HCT116 (cell line): ENCODE results near the gene SRSF5. TPM values are rescaled to one million over a fixed set of nuclear protein-coding genes. Genes with fewer than 3 reads are reported as not detected.

Experiments used
- ATAC-seq: fragments of 200-7000 bp; cut with Tn5 transposase; 2 replicates; pipeline ENCODE4 v1.9.1; 2020; ENCODE audit warnings: mild to moderate bottlenecking, moderate library complexity
- BruUV-seq: library from RNA; stranded (reverse); fragments of 400-500 nt; replicated peaks from 2 replicates; lab custom pipeline; 2021; lab: Mats Ljungman, UMichigan
- CTCF ChIA-PET: fragments of 300-600 bp; sonication (Branson Sonifier 250); formaldehyde crosslinking; loops from one replicate; lab custom pipeline; 2021; ENCODE audit warnings: antibody characterized with exemption; lab: Charles Lee
- POLR2A ChIA-PET: fragments of 300-600, 350-600 bp; sonication (Branson Sonifier 250); formaldehyde crosslinking; loops from one replicate; lab custom pipeline; 2021; ENCODE audit warnings: antibody characterized with exemption; lab: Charles Lee
- RAD21 ChIA-PET, 2 experiments: fragments of 300-600 bp; sonication (Branson Sonifier 250); formaldehyde crosslinking; loops; one replicate each; lab custom pipeline; 2023; ENCODE audit warnings: low total read pairs in 2 of 2; ENCODE audit not compliant: uncharacterized antibody in 2 of 2, unreplicated experiment in 2 of 2, low non-redundant PET in 1 of 2; lab: Charles Lee
- DNase-seq: peaks from one replicate; pipeline ENCODE4 v3.0.0-alpha.2; 2010; ENCODE audit warnings: low read depth, low spot score
- H2AFZ ChIP-seq: fragments of 200-600 bp; shearing (Covaris generic), sonication (generic); 2 replicates; pipeline ENCODE4 v1.6.1; 2017; ENCODE audit warnings: low read depth, mixed run types, mixed read lengths, antibody characterized with exemption, low read length; ENCODE audit not compliant: poor library complexity, severe bottlenecking
- H3K27ac ChIP-seq: 2 replicates; pipeline ENCODE4 v1.5.1; 2012; ENCODE audit warnings: low read depth, low read length
- H3K27me3 ChIP-seq: fragments of 200-600 bp; sonication (generic); 2 replicates; pipeline ENCODE4 v1.6.1; 2016; ENCODE audit warnings: mixed run types, low read length, mixed read lengths; ENCODE audit not compliant: insufficient read depth
- H3K36me3 ChIP-seq, 2 experiments: fragments of 200-500 bp in 1 of 2; fragments of 200-600 bp in 1 of 2; sonication (Bioruptor generic) in 1 of 2; sonication (generic) in 1 of 2; 2 replicates each; pipeline versions ENCODE4 v1.5.1 to v1.6.1; 2014 to 2016; ENCODE audit warnings: low read length in 2 of 2, inconsistent platforms in 1 of 2, mixed read lengths in 1 of 2, mixed run types in 1 of 2; ENCODE audit not compliant: insufficient read depth in 2 of 2, control insufficient read depth in 1 of 2
- H3K4me1 ChIP-seq, 2 experiments: fragments of 200-600 bp in 1 of 2; sonication (generic) in 1 of 2; 2 replicates each; pipeline versions ENCODE4 v1.5.1 to v1.6.1; 2012 to 2017; ENCODE audit warnings: low read length in 2 of 2, inconsistent platforms in 1 of 2, mild to moderate bottlenecking in 1 of 2, mixed read lengths in 1 of 2, mixed run types in 1 of 2, moderate library complexity in 1 of 2; ENCODE audit not compliant: insufficient read depth in 2 of 2, control insufficient read depth in 1 of 2
- H3K4me2 ChIP-seq: fragments of 200-600 bp; sonication (generic); 2 replicates; pipeline ENCODE4 v1.6.1; 2017; ENCODE audit warnings: mixed run types, low read length, mixed read lengths
- H3K4me3 ChIP-seq, 2 experiments: fragments of 200-600 bp in 1 of 2; sonication (generic) in 1 of 2; replicated peaks in 1 of 2; 2 replicates each; pipeline ENCODE4 v1.5.1; 2011 to 2016; ENCODE audit warnings: low read length in 2 of 2, control low read depth in 1 of 2, low read depth in 1 of 2, mild to moderate bottlenecking in 1 of 2, mixed read lengths in 1 of 2, mixed run types in 1 of 2
- H3K79me2 ChIP-seq: fragments of 200-600 bp; sonication (generic); 2 replicates; pipeline ENCODE4 v1.6.1; 2017; ENCODE audit warnings: mild to moderate bottlenecking, mixed run types, low read length, moderate library complexity, mixed read lengths; ENCODE audit not compliant: insufficient read depth
- H3K9ac ChIP-seq: fragments of 200-600 bp; sonication (generic); 2 replicates; pipeline ENCODE4 v1.6.1; 2016; ENCODE audit warnings: low read length, mixed read lengths
- H3K9me2 ChIP-seq: fragments of 200-600 bp; sonication (generic), shearing (Covaris generic); 2 replicates; pipeline ENCODE4 v1.6.1; 2017; ENCODE audit warnings: mixed run types, mild to moderate bottlenecking, moderate library complexity; ENCODE audit not compliant: insufficient read depth
- H3K9me3 ChIP-seq, 2 experiments: fragments of 200-500 bp in 1 of 2; fragments of 200-600 bp in 1 of 2; sonication (Bioruptor generic) in 1 of 2; sonication (generic) in 1 of 2; 2 replicates each; pipeline ENCODE4 v1.6.1; 2014 to 2017; ENCODE audit warnings: low read length in 2 of 2, mixed read lengths in 2 of 2, inconsistent platforms in 1 of 2, low read depth in 1 of 2, mild to moderate bottlenecking in 1 of 2, mixed run types in 1 of 2, moderate library complexity in 1 of 2; ENCODE audit not compliant: control insufficient read depth in 1 of 2, insufficient read depth in 1 of 2
- H4K20me1 ChIP-seq: fragments of 200-600 bp; sonication (generic), shearing (Covaris generic); 2 replicates; pipeline ENCODE4 v1.6.1; 2017; ENCODE audit warnings: mixed run types, mild to moderate bottlenecking, moderate library complexity; ENCODE audit not compliant: insufficient read depth
- CEBPB ChIP-seq: IDR thresholded peaks from 2 replicates; pipeline ENCODE4 v1.6.1; 2012; ENCODE audit warnings: low read depth
- EGR1 ChIP-seq: IDR thresholded peaks from 2 replicates; pipeline ENCODE4 v1.6.1; 2012; ENCODE audit warnings: low read depth
- ELF1 ChIP-seq: IDR thresholded peaks from 2 replicates; pipeline ENCODE4 v1.6.1; 2012; ENCODE audit warnings: low read depth, borderline replicate concordance
- EZH2 ChIP-seq: fragments of 200-600 bp; sonication (generic); IDR thresholded peaks from 2 replicates; pipeline ENCODE4 v1.6.1; 2017; ENCODE audit warnings: antibody characterized with exemption, mixed run types
- JUND ChIP-seq: IDR thresholded peaks from 2 replicates; pipeline ENCODE4 v1.6.1; 2012
- POLR2A ChIP-seq: IDR thresholded peaks from 2 replicates; pipeline ENCODE4 v1.7.0; 2011; ENCODE audit warnings: borderline replicate concordance; ENCODE audit not compliant: insufficient read depth, insufficient read length; ENCODE audit errors: extremely low read depth
- POLR2AphosphoS5 ChIP-seq: IDR thresholded peaks from 2 replicates; pipeline ENCODE4 v1.6.1; 2011; ENCODE audit warnings: mild to moderate bottlenecking, low read depth, low read length, moderate library complexity
- RAD21 ChIP-seq: IDR thresholded peaks from 2 replicates; pipeline ENCODE4 v1.6.1; 2012; ENCODE audit warnings: low read depth, mild to moderate bottlenecking
- SIN3A ChIP-seq: IDR thresholded peaks from 2 replicates; pipeline ENCODE4 v1.6.1; 2012; ENCODE audit warnings: low read depth
- SRF ChIP-seq: IDR thresholded peaks from 2 replicates; pipeline ENCODE4 v1.6.1; 2012; ENCODE audit warnings: low read depth
- TCF7L2 ChIP-seq: IDR thresholded peaks from 2 replicates; pipeline ENCODE4 v1.7.0; 2011; ENCODE audit warnings: borderline replicate concordance, inconsistent platforms; ENCODE audit not compliant: insufficient read depth, insufficient read length; ENCODE audit errors: extremely low read depth
- YY1 ChIP-seq: IDR thresholded peaks from 2 replicates; pipeline ENCODE4 v1.6.1; 2011; ENCODE audit warnings: low read length, low read depth, moderate library complexity, mild to moderate bottlenecking; ENCODE audit not compliant: insufficient replicate concordance; ENCODE audit errors: extremely low read depth
- ZFX ChIP-seq: fragments of 450-650 bp; IDR thresholded peaks from 2 replicates; pipeline ENCODE4 v1.6.1; 2017
- ZNF274 ChIP-seq: fragments of 200-500 bp; sonication (Bioruptor generic); IDR thresholded peaks from 2 replicates; pipeline ENCODE4 v1.6.1; 2014; ENCODE audit warnings: mild to moderate bottlenecking, low read depth, low read length, inconsistent platforms
- intact Hi-C: fragments of 100-400 bp; cut with micrococcal nuclease; formaldehyde crosslinking; loops from 2 replicates; pipeline ENCODE4 v1.10.0; 2022
- total RNA-seq: library from RNA; stranded (reverse); gene quantifications from one replicate; pipeline ENCODE4 v1.2.1, GENCODE V29; 2021; ENCODE audit not compliant: unreplicated experiment
- TF ChIP-seq, protein P1 (sequence below): IDR thresholded peaks from 2 replicates; pipeline ENCODE4 v1.6.1; 2012
- TF ChIP-seq, protein P2 (sequence below): IDR thresholded peaks from 2 replicates; pipeline ENCODE4 v1.6.1; 2011; ENCODE audit warnings: mild to moderate bottlenecking, low read length, moderate library complexity; ENCODE audit not compliant: insufficient replicate concordance; ENCODE audit errors: extremely low read depth
- TF ChIP-seq, protein P3 (sequence below), 3 experiments: fragments of 200-600 bp in 1 of 3; sonication (generic) in 1 of 3; IDR thresholded peaks in 2 of 3; conservative IDR thresholded peaks in 1 of 3; 2 replicates each; pipeline ENCODE4 v1.5.1; 2012 to 2017; ENCODE audit warnings: low read depth in 2 of 3, low read length in 2 of 3, antibody characterized with exemption in 1 of 3, borderline replicate concordance in 1 of 3, control low read depth in 1 of 3, mild to moderate bottlenecking in 1 of 3, mixed read lengths in 1 of 3, mixed run types in 1 of 3, moderate library complexity in 1 of 3; ENCODE audit not compliant: insufficient read depth in 1 of 3

SRSF5 gene
- total RNA-seq, 1 experiment from 2014 or later: 258 TPM

DNA sequence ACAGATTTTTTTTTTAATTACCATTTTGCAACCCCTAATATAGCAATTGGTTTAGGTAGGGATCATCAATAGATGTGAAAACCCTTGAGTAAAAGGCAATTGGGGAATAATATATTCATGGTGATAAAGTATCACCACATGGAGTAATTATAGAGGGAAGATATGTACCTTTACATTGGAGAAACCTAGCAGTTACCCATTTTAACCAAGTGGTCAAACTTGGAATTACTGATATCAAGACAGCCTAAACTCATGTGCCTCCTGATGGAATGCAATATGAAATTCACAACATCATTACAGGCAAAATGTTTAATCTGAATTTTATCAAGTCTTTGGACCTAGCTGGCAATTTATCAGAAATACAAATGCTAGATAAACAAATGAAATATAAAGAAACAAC lies 36.8 kb downstream of the SRSF5 start:
- POLR2A ChIA-PET: no interaction called here

DNA sequence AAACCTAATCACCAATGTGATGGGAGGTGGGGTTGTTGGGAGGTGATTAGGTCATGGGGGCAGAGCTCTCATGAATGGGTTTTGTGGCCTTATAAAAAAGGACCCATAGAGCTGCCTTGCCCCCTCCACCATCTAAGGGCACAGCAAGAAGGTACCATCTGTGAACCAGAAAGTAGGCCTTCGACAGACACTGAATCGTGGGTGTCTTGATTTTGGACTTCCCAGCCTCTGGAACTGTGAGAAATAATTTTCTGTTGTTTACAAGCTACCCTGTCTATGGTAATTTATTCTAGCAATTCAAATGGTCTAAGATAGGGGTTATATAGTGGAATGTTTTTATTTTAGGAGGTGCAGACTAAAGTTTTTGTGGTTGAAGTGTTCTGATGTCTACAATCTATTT lies 38.0 kb downstream of the SRSF5 start:
- Histone ChIP-seq H3K27me3 (no peaks in the 10 kb centered on the region), H3K27ac (no peak overlapping the region), H3K79me2 (no peaks in the 10 kb centered on the region), H3K4me2 (no peak overlapping the region), H3K4me3 (no peak overlapping the region), H3K9me3 (no peaks in the 10 kb centered on the region), H3K9ac (no peak overlapping the region), H4K20me1 (no peaks in the 10 kb centered on the region), H3K36me3 (no peaks in the 10 kb centered on the region), H2AFZ (no peak overlapping the region), H3K9me2 (no peaks in the 10 kb centered on the region), H3K4me1 (no peaks in the 10 kb centered on the region)
- POLR2A ChIA-PET: no interaction called here
- DNase-seq (no peak), ATAC-seq (no peak)
- intact Hi-C loops: no loop called here
- CTCF ChIA-PET: no interaction called here
- RAD21 ChIA-PET: no interaction called here
- BruUV-seq: no TSS peak
- TF ChIP-seq TCF7L2 (no peak), CEBPB (no peak), SRF (no peak), ELF1 (no peak), SIN3A (no peak), YY1 (no peak), ZNF274 (no peak), POLR2AphosphoS5 (no peak), EGR1 (no peak), EZH2 (no peak), RAD21 (no peak), JUND (no peak), ZFX (no peak), POLR2A (no peak)
- TF ChIP-seq, protein P1, sequence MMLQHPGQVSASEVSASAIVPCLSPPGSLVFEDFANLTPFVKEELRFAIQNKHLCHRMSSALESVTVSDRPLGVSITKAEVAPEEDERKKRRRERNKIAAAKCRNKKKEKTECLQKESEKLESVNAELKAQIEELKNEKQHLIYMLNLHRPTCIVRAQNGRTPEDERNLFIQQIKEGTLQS: no peak
- TF ChIP-seq, protein P2, sequence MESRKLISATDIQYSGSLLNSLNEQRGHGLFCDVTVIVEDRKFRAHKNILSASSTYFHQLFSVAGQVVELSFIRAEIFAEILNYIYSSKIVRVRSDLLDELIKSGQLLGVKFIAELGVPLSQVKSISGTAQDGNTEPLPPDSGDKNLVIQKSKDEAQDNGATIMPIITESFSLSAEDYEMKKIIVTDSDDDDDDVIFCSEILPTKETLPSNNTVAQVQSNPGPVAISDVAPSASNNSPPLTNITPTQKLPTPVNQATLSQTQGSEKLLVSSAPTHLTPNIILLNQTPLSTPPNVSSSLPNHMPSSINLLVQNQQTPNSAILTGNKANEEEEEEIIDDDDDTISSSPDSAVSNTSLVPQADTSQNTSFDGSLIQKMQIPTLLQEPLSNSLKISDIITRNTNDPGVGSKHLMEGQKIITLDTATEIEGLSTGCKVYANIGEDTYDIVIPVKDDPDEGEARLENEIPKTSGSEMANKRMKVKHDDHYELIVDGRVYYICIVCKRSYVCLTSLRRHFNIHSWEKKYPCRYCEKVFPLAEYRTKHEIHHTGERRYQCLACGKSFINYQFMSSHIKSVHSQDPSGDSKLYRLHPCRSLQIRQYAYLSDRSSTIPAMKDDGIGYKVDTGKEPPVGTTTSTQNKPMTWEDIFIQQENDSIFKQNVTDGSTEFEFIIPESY: no peak

More for the DNA sequence above, 36.8 kb downstream of the SRSF5 start:
- RAD21 ChIA-PET: interaction anchor here in 1 of 2 experiments (0.6 kb wide), 1 partner anchor 15 kb away, joined by 4 read pairs; no protein-coding TSS in a partner anchor
- ATAC-seq (peak; percentile 78), DNase-seq (no peak)
- no TSS peak for BruUV-seq
- H3K4me3 ChIP-seq: no peak overlapping the region
- no peaks in the 10 kb centered on the region for H3K79me2 ChIP-seq
- no peaks in the 10 kb centered on the region for H3K36me3 ChIP-seq
- no peak overlapping the region for H2AFZ ChIP-seq
- H3K9me3 ChIP-seq: no peaks in the 10 kb centered on the region
- intact Hi-C loops: no loop called here
- no peak for TF ChIP-seq CEBPB
- TF ChIP-seq, protein P3, sequence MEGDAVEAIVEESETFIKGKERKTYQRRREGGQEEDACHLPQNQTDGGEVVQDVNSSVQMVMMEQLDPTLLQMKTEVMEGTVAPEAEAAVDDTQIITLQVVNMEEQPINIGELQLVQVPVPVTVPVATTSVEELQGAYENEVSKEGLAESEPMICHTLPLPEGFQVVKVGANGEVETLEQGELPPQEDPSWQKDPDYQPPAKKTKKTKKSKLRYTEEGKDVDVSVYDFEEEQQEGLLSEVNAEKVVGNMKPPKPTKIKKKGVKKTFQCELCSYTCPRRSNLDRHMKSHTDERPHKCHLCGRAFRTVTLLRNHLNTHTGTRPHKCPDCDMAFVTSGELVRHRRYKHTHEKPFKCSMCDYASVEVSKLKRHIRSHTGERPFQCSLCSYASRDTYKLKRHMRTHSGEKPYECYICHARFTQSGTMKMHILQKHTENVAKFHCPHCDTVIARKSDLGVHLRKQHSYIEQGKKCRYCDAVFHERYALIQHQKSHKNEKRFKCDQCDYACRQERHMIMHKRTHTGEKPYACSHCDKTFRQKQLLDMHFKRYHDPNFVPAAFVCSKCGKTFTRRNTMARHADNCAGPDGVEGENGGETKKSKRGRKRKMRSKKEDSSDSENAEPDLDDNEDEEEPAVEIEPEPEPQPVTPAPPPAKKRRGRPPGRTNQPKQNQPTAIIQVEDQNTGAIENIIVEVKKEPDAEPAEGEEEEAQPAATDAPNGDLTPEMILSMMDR (IDR thresholded peaks at IDR 0.05 in 2 of 3, conservative IDR thresholded peaks at IDR 0.05 in 1 of 3; ENCODE audit: borderline replicate concordance in 1 of 3, insufficient read depth in 1 of 3, low read depth in 2 of 3, low read length in 2 of 3): peak in 1 of 3 experiments; percentile 44; a peak in 2 of 6 replicates
- CTCF ChIA-PET: no interaction called here
- no peaks in the 10 kb centered on the region for H3K27me3 ChIP-seq
- no peaks in the 10 kb centered on the region for H3K4me1 ChIP-seq
- H3K9ac ChIP-seq: no peak overlapping the region
- H3K9me2 ChIP-seq: no peaks in the 10 kb centered on the region
- no peak overlapping the region for H3K4me2 ChIP-seq
- no peak overlapping the region for H3K27ac ChIP-seq
- no peaks in the 10 kb centered on the region for H4K20me1 ChIP-seq
